ENCODE results near the gene CENATAC. TPM values are rescaled to one million over a fixed set of nuclear protein-coding genes. Genes with fewer than 3 reads are reported as not detected.
"Not testable (repeated sequence)": the region's sequence is repeated elsewhere in the genome, so short reads cannot be mapped to it uniquely, and the experiment has no call there.

CENATAC gene, protein sequence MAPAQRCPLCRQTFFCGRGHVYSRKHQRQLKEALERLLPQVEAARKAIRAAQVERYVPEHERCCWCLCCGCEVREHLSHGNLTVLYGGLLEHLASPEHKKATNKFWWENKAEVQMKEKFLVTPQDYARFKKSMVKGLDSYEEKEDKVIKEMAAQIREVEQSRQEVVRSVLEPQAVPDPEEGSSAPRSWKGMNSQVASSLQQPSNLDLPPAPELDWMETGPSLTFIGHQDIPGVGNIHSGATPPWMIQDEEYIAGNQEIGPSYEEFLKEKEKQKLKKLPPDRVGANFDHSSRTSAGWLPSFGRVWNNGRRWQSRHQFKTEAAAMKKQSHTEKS
- total RNA-seq, result 10 to 100 TPM; 22.7 to 28.5 TPM
- long read RNA-seq, partial matches to known transcripts, result 2 of 7 reads
- long read RNA-seq, other reads (novel, unspliced or antisense), result 3 of 7 reads

DNA sequence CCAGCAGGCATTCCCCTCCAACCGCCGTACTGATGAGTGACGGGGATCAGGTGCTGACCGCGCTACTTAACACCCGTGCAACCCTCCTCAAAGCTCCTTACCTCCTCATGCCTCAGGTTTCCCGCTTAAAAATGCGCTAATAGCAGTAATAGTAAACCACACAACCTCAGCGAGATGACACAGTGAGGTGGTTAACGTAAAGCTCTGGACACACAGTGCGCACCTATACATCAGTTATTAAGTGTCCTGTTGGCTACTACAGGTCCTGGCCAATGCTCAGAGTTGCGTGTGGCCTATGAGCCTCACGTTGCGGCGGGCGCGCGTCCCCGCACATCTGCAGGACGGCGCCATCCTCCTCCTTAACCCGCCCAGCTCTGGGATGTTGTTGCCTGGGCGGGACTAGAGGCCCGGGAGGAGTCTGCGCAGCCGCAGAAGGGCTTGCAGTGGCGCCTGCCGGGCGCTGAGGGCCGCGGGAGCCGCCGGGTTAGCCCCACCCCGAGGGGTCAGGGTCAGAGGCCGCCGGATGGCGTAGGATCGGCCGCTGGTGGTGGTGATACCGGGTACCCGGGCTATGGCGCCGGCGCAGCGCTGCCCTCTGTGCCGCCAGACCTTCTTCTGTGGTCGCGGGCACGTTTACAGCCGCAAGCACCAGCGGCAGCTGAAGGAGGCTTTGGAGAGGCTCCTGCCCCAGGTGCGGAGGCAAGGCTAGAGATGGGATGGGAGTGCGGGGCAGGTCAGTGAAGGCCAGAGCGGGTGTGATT is at the start of gene CENATAC:
Gene CENATAC, plus strand, starts transcription at position 512 of the 761 bp plus-strand sequence. Its CDS starts 60 bp downstream, at position 572.
- DNase-seq, result peak; percentile 95 to 97
- intact Hi-C loops (cut with DNase I, micrococcal nuclease), result no loop called here
- ATAC-seq, result peak; percentile 100

DNA sequence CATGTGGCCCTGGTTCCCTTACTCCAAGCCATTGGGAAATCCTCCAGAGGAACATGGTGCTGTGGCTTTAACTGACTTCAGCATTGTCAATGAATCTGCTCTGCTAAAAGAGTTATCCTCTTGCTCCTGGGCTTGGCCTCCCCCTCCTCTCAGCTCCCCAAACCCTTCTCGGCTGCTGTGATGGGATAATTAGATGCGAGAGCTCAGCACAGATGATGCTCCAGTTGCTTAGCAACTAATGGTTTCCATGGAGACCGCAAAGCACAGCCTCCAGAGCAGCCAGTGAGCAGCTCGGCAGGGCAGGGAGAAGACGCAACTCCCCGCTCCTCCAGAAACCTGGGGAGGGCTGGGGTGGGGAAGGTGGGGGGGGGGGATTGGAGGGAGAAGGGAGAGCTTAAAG is 44.7 kb upstream of the CENATAC start:
- DNase-seq (no peak), ATAC-seq (no peak)
- intact Hi-C loops (cut with DNase I, micrococcal nuclease), result loop anchor here in 1 of 2 donors (10.0 kb wide), 1 partner anchor 258 kb away; no protein-coding TSS in a partner anchor

DNA sequence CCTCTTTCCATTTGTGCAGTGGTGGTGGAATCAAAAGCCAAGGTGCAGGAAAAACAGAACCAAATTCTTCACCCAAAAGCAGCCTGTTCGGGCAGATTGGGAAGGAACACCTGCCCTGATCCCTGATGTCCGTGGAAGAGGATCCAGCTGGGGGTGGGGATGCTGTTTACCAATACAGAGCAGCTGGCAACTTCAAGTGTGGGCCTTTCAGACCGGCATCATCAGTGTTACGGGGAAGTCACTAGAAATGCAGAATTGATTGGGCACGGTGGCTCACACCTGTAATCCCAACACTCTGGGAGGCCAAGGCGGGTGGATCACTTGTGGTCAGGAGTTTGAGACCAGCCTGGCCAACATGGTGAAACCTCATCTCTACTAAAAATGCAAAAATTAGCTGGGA is 44.0 kb upstream of the CENATAC start:
- intact Hi-C loops (cut with DNase I, micrococcal nuclease), result loop anchor here in 1 of 2 donors (10.0 kb wide), 1 partner anchor 259 kb away; no protein-coding TSS in a partner anchor
- not testable (repeated sequence) for ATAC-seq, DNase-seq

DNA sequence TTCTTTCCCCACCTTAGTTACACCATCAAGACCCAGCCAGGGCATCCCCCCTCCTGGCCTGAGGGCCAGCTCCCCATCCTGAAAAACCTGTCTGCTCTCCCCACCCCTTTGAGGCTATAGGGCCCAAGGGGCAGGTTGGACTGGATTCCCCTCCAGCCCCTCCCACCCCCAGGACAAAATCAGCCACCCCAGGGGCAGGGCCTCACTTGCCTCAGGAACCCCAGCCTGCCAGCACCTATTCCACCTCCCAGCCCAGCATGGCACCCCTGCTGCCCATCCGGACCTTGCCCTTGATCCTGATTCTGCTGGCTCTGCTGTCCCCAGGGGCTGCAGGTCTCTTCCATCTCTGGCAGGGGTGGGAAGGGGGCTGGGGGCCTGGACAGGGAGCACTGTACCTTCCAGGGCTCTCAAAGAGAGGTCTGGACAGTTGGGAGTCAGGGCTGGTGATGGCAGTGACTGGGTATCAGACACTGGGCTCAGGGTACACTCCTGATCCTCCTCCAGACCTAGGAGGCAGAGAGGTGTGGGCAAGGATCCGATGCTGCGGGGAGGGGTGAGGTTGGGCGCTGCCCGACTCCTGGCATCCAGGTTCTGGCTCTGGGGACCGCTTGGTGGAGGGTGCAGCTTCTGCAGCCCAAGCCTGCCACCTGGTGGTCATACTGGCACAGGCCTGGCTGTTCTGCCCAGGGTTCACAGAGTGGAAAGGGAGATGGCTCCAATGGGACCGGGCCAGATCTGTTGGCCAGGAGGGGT is 41.7 kb upstream of the CENATAC start, which contains the start of gene UPK2:
Gene UPK2, plus strand, starts transcription at position 205 of the 753 bp plus-strand sequence. Its CDS starts 53 bp downstream, at position 258.
- ATAC-seq (peak; percentile 96), DNase-seq (peak; percentile 76 to 94)
- intact Hi-C loops (cut with DNase I, micrococcal nuclease), result loop anchor here (5.0 to 10.0 kb wide), 2 partner anchors 261 to 264 kb away; no protein-coding TSS in a partner anchor

DNA sequence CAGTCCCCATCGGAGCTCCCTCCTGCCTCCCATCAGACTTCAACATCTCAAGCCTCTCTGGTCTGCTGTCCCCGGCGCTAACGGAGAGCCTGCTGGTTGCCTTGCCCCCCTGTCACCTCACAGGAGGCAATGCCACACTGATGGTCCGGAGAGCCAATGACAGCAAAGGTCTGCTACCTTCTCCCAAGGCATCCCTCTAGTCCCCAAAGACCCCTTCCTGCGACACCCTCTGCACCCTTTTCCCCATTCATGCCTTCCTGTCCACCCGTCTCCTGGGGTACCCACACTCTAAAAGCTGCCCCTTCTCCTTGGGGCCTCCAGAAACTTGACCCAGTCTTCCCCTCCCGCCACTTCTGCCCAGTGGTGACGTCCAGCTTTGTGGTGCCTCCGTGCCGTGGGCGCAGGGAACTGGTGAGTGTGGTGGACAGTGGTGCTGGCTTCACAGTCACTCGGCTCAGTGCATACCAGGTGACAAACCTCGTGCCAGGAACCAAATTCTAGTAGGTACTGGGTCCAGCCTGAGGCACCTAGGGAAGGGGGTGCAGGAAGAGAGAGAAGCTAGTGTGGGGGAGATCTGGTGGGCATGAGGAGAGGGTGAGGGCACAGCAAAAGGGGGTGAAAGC is 41.0 kb upstream of the CENATAC start:
- no peak for DNase-seq
- intact Hi-C loops (cut with DNase I, micrococcal nuclease), result loop anchor here (5.0 to 10.0 kb wide), 2 partner anchors 262 to 265 kb away; no protein-coding TSS in a partner anchor
- no peak for ATAC-seq

DNA sequence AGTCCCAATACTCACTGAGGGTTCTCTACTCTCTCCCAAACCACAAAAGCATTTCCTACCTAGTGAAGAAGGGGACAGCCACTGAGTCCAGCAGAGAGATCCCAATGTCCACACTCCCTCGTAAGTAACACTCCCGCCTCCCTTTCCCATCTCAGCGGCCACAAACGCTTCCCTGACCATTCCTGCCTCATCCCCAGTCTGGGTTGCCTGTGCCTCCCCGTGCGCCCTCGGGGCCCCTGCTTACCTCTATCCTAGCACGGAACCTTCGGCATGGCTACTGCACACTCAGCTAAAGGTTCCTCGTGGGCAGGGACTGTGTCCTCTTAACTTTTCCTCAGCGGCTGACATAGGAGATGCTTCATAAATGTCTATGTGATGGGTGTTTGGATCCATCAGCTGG is 40.4 kb upstream of the CENATAC start:
- intact Hi-C loops (cut with DNase I, micrococcal nuclease), result loop anchor here (5.0 to 10.0 kb wide), 2 partner anchors 263 to 265 kb away; no protein-coding TSS in a partner anchor
- ATAC-seq (no peak), DNase-seq (no peak)

DNA sequence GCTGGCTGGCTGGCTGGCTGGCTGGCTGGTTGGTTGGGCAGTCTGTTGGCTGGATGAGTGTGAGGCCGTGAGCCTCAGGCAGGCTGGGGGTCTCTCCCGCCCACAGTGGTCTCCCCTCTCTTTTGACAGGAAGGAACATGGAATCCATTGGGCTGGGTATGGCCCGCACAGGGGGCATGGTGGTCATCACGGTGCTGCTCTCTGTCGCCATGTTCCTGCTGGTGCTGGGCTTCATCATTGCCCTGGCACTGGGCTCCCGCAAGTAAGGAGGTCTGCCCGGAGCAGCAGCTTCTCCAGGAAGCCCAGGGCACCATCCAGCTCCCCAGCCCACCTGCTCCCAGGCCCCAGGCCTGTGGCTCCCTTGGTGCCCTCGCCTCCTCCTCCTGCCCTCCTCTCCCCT is 40.0 kb upstream of the CENATAC start:
- intact Hi-C loops (cut with DNase I, micrococcal nuclease), result loop anchor here (5.0 to 10.0 kb wide), 2 partner anchors 263 to 266 kb away; no protein-coding TSS in a partner anchor
- DNase-seq (no peak), ATAC-seq (no peak)

DNA sequence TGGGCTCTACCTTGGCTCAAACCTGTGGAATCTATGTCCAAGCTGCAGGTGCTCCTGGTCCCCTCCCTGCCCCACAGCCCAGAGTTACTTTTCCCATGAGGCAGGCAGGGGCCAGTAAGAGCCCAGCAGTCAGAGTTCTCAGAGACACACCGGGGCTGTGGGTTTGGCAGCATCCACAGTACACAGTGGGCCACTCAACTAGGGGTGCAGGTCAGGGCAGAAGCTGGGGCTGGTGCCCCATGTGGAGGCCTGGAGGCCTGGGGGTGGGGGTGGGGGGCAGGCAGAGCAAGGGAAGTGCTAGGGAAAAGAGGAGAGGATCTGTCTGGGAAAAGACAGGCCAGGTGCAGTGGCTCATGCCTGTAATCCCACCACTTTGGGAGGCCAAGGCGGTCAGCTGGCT is 39.4 kb upstream of the CENATAC start:
- ATAC-seq (no peak), DNase-seq (no peak)
- intact Hi-C loops (cut with DNase I, micrococcal nuclease), result loop anchor here (5.0 to 10.0 kb wide), 2 partner anchors 264 to 266 kb away; no protein-coding TSS in a partner anchor

DNA sequence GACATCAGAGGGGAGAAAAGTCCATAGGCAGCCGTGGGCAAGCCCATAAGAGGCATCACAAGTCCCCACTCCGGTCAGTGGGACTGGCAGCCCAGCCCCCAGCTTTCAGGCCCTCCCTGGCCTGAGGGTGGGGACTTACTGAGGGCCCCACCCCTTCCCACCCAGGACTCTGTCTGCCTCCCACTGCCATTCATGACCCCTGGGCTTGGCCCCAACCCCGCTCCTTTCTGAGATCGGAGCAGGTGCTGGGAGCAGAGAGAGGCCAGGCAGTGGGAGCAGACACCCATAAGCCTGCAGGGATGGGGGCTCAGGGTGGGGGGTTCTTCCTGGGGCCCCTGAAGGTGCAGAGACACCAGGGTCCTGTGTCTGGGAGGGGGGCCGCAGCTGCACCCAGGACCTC is 36.7 kb upstream of the CENATAC start:
- DNase-seq (no peak), ATAC-seq (no peak)
- intact Hi-C loops (cut with DNase I, micrococcal nuclease), result no loop called here

DNA sequence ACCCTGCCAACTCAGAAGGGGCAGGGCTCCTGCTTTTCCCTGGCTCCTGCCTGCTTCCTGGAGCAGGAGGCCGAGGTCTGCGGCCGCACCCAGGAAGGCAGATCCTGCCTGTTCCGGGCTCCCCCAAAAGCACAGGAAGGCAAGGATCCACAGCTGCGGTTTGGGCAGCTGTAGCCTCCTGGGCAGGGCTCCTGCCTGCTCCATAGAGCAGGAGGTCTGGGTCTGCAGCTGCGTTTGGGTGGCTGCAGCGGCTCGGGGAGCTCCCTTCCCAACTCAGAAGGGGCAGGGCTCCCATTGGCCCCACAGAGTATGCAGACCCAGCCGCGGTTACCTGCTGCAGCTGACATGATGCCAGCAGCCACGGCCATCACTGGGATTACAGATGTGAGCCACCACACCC is 36.3 kb upstream of the CENATAC start:
- peak in 1 of 2 donors; percentile 27 for DNase-seq
- intact Hi-C loops (cut with DNase I, micrococcal nuclease), result no loop called here
- peak; percentile 83 for ATAC-seq

DNA sequence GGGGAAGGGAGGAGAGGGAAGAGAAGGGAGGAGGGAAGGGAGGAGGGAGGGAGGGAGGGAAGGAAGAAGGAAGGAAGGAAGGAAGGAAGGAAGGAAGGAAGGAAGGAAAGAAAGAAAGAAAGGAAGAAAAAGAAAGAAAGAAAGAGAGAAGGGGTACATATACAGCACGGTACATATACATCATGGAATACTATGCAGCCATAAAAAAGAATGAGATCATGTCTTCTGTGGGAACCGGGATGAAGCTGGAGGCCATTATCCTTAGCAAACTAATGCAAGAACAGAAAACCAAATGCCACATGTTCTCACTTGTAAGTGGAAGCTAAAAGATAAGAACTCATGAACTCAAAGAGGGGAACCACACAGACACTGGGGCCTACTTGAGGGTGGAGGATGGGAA is 28.4 kb upstream of the CENATAC start:
- DNase-seq; ATAC-seq; intact Hi-C loops (cut with DNase I, micrococcal nuclease): not testable (repeated sequence)

DNA sequence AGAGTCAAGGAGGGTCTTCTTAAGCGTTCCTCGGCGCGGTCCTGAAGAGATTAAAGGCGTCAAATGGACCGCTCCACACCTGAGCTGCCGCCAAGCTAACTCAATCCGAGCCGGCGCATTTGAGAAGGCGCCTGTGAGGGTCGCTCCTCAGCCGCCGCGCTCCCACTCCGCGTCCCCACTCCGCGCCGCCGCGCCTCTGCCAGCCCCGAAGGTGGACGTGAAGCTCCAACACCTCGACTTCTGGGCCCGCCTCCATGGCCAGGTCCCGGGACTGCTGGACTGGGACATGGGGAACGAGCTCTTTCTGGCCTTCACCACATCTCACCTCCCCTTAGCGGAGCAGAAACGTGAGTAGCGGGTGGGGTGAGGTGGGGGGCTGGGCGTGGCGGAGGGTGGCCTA is 26.3 kb upstream of the CENATAC start, which contains the start of gene FOXR1:
Gene FOXR1, plus strand, starts transcription at position 116 of the 400 bp plus-strand sequence. Its CDS starts 171 bp downstream, at position 287.
- DNase-seq (no peak), ATAC-seq (no peak)
- intact Hi-C loops (cut with DNase I, micrococcal nuclease), result no loop called here

DNA sequence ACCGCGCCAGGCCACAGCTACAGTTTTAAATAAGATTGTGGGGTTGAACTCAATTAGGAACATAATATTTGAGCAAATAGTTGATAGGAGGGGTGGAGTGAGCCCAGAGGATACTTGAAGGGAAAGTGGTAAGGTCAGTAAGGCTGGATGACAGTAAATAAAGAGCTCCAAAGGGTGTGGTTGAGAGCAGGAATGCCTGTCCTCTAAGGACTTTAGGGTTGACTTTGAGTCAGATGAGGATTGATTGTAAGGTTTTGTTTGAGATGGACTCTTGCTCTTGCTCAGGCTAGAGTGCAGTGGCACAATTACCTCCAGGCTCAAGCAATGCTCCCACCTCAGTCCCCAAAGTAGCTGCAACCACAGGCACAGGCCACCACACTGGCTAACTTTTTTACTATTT is 24.0 kb upstream of the CENATAC start:
- DNase-seq, result no peak
- intact Hi-C loops (cut with DNase I, micrococcal nuclease), result no loop called here
- ATAC-seq, result peak; percentile 31

DNA sequence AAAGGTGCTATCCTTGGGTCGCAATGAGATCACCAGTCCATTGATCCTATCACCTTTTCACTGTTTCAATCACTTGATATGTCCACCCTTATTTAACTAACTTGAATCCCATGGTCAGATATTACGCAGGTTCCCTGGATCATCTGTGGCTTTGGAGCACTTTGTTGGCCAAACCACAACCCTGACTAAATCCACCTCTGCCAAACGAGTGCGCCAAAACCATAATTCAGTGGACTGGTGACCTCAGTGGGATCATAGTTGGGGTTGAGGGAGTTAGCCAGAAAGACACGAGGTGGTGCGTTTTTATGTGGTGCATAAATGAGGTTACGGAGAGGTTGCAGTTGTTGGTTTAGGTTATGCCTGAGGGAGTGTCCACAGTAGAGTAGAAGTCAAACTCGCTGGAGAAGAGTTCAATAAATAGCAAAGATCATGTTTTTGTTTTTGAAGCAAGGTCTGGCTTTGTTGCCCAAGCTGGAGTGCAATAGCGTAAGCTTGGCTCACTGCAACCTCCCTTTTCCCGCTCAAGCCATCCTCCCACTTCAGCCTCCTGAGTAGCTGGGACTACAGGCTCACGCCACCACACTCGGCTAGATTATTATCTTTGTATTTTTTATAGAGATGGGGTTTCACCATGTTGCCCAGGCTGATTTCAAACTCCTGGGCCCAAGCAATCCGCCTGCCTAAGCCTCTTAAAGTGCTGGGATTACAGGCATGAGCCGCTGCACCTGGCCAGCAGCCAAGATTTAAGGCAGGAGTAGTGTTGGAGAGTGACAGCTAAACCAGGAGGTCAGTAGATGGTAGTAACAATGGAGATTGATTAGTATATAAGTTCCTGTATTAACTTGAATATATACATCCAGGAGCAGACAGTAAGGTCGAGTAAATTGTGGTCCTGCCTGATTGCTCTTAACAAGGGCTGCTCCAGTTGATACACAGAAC is 21.9 kb upstream of the CENATAC start:
- intact Hi-C loops (cut with DNase I, micrococcal nuclease), result no loop called here
- ATAC-seq (no peak), DNase-seq (no peak)

DNA sequence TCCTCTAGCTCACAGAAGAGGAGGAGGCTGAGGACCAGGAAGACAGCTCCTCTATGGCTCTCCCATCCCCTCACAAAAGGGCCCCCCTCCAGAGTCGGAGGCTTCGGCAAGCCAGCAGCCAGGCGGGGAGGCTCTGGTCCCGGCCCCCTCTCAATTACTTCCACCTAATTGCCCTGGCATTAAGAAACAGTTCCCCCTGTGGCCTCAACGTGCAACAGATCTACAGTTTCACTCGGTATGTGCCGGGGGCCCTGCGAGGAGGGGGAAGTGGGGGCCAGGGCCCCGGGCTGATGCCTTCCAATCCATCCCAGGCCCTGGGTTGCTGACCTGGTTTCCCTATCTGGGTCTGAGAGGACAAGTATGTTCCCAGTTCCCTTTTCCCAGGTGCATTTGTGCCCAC is 18.5 kb upstream of the CENATAC start:
- ATAC-seq (no peak), DNase-seq (no peak)
- intact Hi-C loops (cut with DNase I, micrococcal nuclease), result no loop called here

DNA sequence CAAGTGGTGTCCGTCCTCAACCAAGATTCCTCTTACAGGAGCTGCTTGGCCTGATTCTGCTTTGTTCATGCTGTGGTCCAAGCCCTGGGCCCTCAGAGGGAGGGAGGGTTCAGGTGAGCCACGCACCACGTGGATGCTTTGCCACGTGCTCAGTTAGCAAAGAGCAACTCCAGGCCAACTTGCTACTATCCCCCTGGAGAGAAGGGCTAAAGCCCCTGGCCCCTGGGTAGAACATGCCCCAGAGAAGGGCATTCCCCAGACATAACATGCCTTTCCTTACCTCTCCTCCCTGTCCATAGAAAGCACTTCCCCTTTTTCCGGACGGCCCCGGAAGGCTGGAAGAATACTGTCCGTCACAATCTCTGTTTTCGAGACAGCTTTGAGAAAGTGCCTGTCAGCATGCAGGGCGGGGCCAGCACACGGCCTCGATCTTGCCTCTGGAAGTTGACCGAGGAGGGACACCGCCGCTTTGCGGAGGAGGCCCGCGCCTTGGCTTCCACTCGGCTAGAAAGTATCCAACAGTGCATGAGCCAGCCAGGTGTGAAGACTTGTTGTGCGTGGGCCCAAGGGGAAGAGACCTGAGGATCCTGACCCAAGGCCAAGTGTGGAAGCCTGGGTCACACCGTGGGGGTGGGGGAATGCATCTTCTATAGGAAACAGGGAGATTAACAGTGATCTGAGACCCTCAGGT is 17.6 kb upstream of the CENATAC start:
- DNase-seq, result peak in 1 of 2 donors; percentile 34
- ATAC-seq, result peak; percentile 67
- intact Hi-C loops (cut with DNase I, micrococcal nuclease), result no loop called here

Data from left colon (tissue), 2 donors.